ENCODE measurements around the gene GRIK3. TPM values are rescaled to one million over a fixed set of nuclear protein-coding genes. Genes with fewer than 3 reads are reported as not detected.

The GRIK3 gene
- total and polyA plus RNA-seq, 2 of the 8 experiments (the other 6 are each of a cell fraction or from before 2014, with no cell fraction given), result 2.1 to 3.4 TPM

GRCh38 chr1:36942148-36942547 lies 92.2 kb downstream of the GRIK3 start (continued):
- no peak for TF ChIP-seq POLR2AphosphoS5 (IDR thresholded peaks at IDR 0.05; ENCODE audit: low read depth, low read length)
- TF ChIP-seq POU5F1 (IDR thresholded peaks at IDR 0.05; ENCODE audit: low read depth, low read length), result no peak
